OCI-LY7 (cell line): ENCODE results near the gene PDZD7.

Experiments used
- CTCF ChIP-seq: fragments of 200-600 bp; sonication (generic); conservative IDR thresholded peaks from 2 replicates; pipeline ENCODE4 v1.5.1; 2014; ENCODE audit warnings: mild to moderate bottlenecking, antibody characterized with exemption, low read length, moderate library complexity, mixed read lengths
- EZH2phosphoT487 ChIP-seq: fragments of 200-600 bp; sonication (generic); IDR thresholded peaks from 2 replicates; pipeline ENCODE4 v1.6.1; 2018; ENCODE audit warnings: low read depth, borderline replicate concordance, mild to moderate bottlenecking, mixed run types, antibody characterized with exemption, low read length, moderate library complexity, mixed read lengths

DNA sequence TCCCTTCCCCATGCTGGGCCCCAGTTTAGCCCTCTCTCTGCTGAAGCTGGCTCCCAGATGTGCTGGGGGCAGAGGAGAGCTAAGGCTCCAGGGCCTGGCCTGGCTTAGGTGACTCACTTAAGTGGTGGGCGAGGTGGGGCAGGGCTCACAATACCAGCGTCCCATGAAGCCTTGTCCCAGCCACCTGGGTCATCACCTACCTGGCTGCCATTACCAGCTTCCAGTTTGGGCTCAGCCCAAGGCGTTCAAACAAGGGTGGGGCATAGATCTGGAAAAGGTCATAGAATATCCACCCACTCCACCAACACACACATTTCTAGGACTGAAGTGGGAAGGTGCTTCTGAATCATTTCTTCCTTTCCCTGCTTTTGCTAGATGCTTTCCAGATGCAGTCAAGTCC, 39.2 kb upstream of the PDZD7 start:
- no peak for TF ChIP-seq CTCF
- TF ChIP-seq EZH2phosphoT487: no peak
